Measurements from ENCODE around the gene COQ10B. TPM values are rescaled to one million over a fixed set of nuclear protein-coding genes. Genes with fewer than 3 reads are reported as not detected.
A peak's percentile ranks its signal among the peaks of the same experiment; 100 is the strongest.
"Not testable (repeated sequence)": the region's sequence is repeated elsewhere in the genome, so short reads cannot be mapped to it uniquely, and the experiment has no call there.

COQ10B gene
- total and polyA plus RNA-seq, 2 donors (not counting 3 experiments of a cell fraction or from before 2014, with no cell fraction given): 2.4 to 15.1 TPM

GRCh38 chr2:197431858-197432257 is 21.5 kb upstream of the COQ10B start:
- Histone ChIP-seq H2AFZ (ENCODE audit: low read depth, low read length) (no peak overlapping the region), H4K20me1 (replicated peaks; ENCODE audit: control insufficient read depth, extremely low read depth, insufficient read depth, low read length) (peaks cover 25% of the 10 kb centered on the region), H3K27me3 (ENCODE audit: control insufficient read depth in 2 of 2, insufficient read depth in 2 of 2, low read length in 2 of 2) (no peaks in the 10 kb centered on the region), H3K9ac (replicated peaks; ENCODE audit: extremely low read depth, insufficient read depth, low read length) (no peak overlapping the region), H3K9me1 (replicated peaks; ENCODE audit: control insufficient read depth, extremely low read depth, insufficient read depth, low read length) (no peaks in the 10 kb centered on the region), H3K4me2 (ENCODE audit: insufficient read depth, low read length) (peak overlapping the region; percentile 100), H3K4me1 (ENCODE audit: control insufficient read depth, extremely low read depth, insufficient read depth, low read length) (peaks cover 19% of the 10 kb centered on the region), H3K4me3 (replicated peaks in 1 of 3; ENCODE audit: insufficient read depth in 1 of 3, low read depth in 1 of 3, low read length in 3 of 3) (no peak overlapping the region), H3K36me3 (ENCODE audit: control insufficient read depth in 2 of 2, extremely low read depth in 1 of 2, insufficient read depth in 2 of 2, low read length in 2 of 2) (peaks cover 2% of the 10 kb centered on the region in 2 experiments), H3K27ac (ENCODE audit: insufficient read depth, low read depth, low read length) (no peak overlapping the region), H3K79me2 (ENCODE audit: control insufficient read depth, insufficient read depth, low read length) (peaks cover 80% of the 10 kb centered on the region), H3K9me3 (replicated peaks; ENCODE audit: control insufficient read depth, insufficient read depth, low read length) (no peaks in the 10 kb centered on the region)
- DNase-seq (ENCODE audit: low read depth, low spot score): no peak
- CTCF ChIA-PET: interaction anchor here (0.7 to 1.3 kb wide), 2 partner anchors 17 to 21 kb away, joined by 3 read pairs; partner anchors contain the start of gene COQ10B
- POLR2A ChIA-PET: no interaction called here
- intact Hi-C loops (cut with micrococcal nuclease) (no loop called here), dilution Hi-C loops (cut with MboI; ENCODE audit: extremely low pct_ligation_motif_present, low sequenced_read_pairs) (no loop called here)
- no peak for TF ChIP-seq MAX (IDR thresholded peaks at IDR 0.05; ENCODE audit: insufficient read depth, insufficient read length)
- no peak for TF ChIP-seq POLR2AphosphoS5 (IDR thresholded peaks at IDR 0.05; ENCODE audit: insufficient read depth, low read depth, low read length)
- TF ChIP-seq JUN (IDR thresholded peaks at IDR 0.05; ENCODE audit: borderline replicate concordance, insufficient read depth, insufficient read length, low read depth): no peak
- no peak for TF ChIP-seq GATA2 (IDR thresholded peaks at IDR 0.05; ENCODE audit: insufficient read depth, insufficient read length, low read depth, low read length)
- no TSS peak for BruUV-seq (replicated peaks)
- no peak for FAIRE-seq

GRCh38 chr2:197432527-197432926 is 20.8 kb upstream of the COQ10B start:
- dilution Hi-C loops (cut with MboI; ENCODE audit: extremely low pct_ligation_motif_present, low sequenced_read_pairs); H3K9me3 ChIP-seq (replicated peaks; ENCODE audit: control insufficient read depth, insufficient read depth, low read length); FAIRE-seq; DNase-seq (ENCODE audit: low read depth, low spot score); H3K27ac ChIP-seq (ENCODE audit: insufficient read depth, low read depth, low read length); H2AFZ ChIP-seq (ENCODE audit: low read depth, low read length); H3K9me1 ChIP-seq (replicated peaks; ENCODE audit: control insufficient read depth, extremely low read depth, insufficient read depth, low read length); H3K9ac ChIP-seq (replicated peaks; ENCODE audit: extremely low read depth, insufficient read depth, low read length); intact Hi-C loops (cut with micrococcal nuclease); BruUV-seq (replicated peaks); H3K27me3 ChIP-seq (ENCODE audit: control insufficient read depth in 2 of 2, insufficient read depth in 2 of 2, low read length in 2 of 2); POLR2A ChIA-PET; H3K36me3 ChIP-seq (ENCODE audit: control insufficient read depth in 2 of 2, extremely low read depth in 1 of 2, insufficient read depth in 2 of 2, low read length in 2 of 2): not testable (repeated sequence)
- H3K4me3 ChIP-seq (replicated peaks in 1 of 3; ENCODE audit: insufficient read depth in 1 of 3, low read depth in 1 of 3, low read length in 3 of 3): peak overlapping the region in 1 of 3 experiments; percentile 100
- peak overlapping the region; percentile 100 for H3K4me2 ChIP-seq (ENCODE audit: insufficient read depth, low read length)
- peaks cover 21% of the 10 kb centered on the region for H4K20me1 ChIP-seq (replicated peaks; ENCODE audit: control insufficient read depth, extremely low read depth, insufficient read depth, low read length)
- peaks cover 73% of the 10 kb centered on the region for H3K79me2 ChIP-seq (ENCODE audit: control insufficient read depth, insufficient read depth, low read length)
- H3K4me1 ChIP-seq (ENCODE audit: control insufficient read depth, extremely low read depth, insufficient read depth, low read length): peaks cover 19% of the 10 kb centered on the region
- CTCF ChIA-PET: interaction anchor here (0.7 to 1.7 kb wide), 3 partner anchors 17 to 67 kb away, joined by 3 to 4 read pairs (median 3); partner anchors contain the start of genes COQ10B and HSPD1

Measured in endothelial cell of umbilical vein (primary cell).